Right renal cortex interstitium (tissue), 3 donors: ENCODE results near the gene VPS13C. TPM values are rescaled to one million over a fixed set of nuclear protein-coding genes. Genes with fewer than 3 reads are reported as not detected.
"Not testable (repeated sequence)": the region's sequence is repeated elsewhere in the genome, so short reads cannot be mapped to it uniquely, and the experiment has no call there.

Experiments
- DNase-seq, 3 donors: peaks; one replicate each; pipeline ENCODE4 v3.0.0-alpha.2; 2013; ENCODE audit warnings: low read depth in 3 of 3, low spot score in 2 of 3
- polyA plus RNA-seq, 3 donors: library from polyadenylated mRNA; unstranded; fragments of 120-200 nt; gene quantifications; one replicate each; pipeline ENCODE4 v1.2.1, GENCODE V29; 2013; ENCODE audit not compliant: insufficient read length in 3 of 3

VPS13C gene
- polyA plus RNA-seq, 3 donors: 36.1 to 38.5 (median 36.9) TPM

DNA sequence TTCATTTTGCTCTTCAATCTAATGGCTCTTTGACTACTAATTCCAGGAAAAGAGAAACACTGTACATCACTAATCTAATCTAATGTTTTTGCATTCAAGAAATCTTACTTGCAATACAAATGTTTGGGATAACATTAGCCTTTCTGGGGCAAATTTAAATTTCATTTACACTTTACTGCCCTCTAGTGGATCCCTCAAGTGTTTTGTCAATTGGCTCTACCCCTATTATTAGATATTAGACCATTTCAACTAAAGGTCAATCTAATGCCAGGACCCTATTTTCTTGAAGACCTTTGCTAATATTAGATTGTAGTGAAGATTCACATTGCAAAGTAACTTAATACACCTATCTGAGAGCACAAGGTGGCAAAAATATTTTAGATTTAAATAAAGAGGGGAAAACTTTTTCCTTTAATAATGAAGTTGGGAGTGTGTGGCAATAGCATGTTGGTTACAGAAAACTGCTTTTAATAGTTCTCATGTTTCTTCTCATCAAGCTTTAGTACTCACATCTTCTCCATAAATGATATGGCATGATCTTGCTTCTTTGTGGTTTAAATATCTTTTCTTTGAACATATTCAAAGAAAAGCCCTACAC lies 11.6 kb upstream of the VPS13C start:
- no peak for DNase-seq

- DNase-seq: no peak
These were observed 9.3 kb upstream of the VPS13C start for GRCh38 chr15:62069551-62069950.

- DNase-seq: no peak
These were observed 8.5 kb upstream of the VPS13C start for GRCh38 chr15:62068810-62069167.

- no peak for DNase-seq
These were observed 8.0 kb upstream of the VPS13C start for GRCh38 chr15:62068071-62068809.

- DNase-seq: no peak
These were observed 7.3 kb upstream of the VPS13C start for GRCh38 chr15:62067448-62068044.

DNA sequence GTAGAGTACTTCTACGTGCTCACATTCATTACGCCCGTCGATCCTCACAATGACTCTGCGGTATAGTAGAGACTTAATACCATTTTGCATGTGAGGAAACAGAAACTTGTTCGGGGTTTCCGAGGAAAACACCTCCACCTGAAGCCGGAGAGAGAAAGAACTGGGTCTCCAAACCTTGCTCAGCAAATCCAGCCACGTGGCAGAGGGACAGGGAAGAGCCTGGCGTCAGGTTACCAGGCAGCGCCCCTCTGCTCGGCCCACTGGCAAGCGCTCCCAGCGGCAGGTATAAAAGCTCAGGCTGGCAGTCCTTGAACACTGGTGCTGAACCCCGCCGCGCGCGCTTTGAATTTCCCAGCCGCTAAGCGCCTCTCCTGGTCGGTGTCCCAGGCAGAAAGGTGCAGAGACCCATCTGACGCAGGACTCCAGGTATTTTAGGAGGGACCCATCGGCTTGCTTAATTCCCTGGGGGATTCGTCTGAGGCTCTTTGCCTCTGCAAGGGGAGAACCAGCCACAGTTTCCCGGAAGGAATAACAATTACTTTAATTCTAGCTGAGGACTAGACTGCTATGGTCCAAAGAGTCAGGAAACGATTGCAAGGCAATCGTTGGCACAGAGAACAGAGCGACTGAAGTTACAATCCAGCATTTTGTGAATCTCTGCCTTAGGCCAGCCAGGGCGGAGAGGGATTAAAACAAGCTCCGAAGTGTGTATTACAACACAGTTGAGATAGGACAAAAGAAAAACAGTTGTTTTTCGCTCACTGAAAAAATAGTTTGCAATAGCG lies 6.6 kb upstream of the VPS13C start, which contains the start of gene C2CD4A:
Gene C2CD4A (plus strand): TSS at position 315 of the 785 bp plus-strand sequence. CDS start 637 bp downstream, outside the sequence.
- no peak for DNase-seq

DNA sequence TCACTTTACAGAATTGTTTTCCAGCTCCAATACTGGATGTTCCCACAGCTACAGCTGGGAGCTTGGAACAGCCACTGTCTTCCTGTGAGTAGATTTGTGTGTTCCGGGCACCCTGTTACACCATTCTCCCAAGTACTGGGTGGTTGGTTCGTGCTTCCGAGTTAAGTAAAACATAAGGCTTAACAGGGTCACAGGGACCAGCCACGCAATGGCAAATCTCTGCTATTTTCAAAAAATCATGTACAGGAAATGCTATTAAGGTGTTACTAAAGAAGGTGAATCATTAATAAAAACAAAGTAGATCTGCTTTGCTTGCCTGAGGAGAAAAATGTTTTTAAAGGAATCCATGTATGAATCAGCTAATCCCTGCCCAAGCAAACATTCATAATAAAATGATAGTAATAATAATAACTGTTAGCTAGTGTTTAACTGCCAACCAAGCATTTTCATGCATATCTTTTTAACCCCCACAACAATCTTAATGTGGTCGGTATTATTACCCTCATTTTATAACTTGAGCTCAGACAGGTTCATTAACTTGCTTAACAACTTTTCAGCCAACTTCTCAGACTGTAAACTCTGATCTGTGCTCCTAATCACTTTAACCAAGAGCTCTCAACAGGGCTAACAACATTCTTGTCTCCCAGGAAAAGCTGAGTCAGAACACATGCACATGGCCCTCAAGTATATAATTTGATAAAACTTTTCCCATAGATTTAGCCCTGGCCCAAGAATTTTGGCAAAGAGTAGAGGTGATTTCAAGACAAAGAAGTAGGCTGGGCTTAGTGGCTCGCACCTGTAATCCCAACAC lies 3.8 kb upstream of the VPS13C start:
- no peak for DNase-seq

DNA sequence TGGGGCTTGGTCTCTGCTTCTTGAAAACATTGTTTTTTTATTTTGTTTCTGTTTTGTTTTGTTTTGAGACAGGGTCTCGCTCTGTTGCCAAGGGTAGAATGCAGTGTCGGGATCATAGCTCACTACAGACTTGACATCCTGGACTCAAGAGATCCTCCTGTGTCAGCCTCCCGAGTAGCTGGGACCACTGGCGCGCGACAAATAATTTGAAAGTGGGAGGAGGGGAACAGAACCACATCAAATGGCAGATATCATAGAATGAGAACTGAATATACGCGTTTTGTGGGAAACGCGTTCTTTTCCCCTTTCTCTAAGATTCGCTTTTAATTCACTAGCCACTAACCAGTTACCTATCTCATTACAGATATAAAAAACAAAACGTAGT lies 641 bp upstream of the VPS13C start:
- DNase-seq: no peak

- DNase-seq: no peak
These were observed 483 bp downstream of the VPS13C start for GRCh38 chr15:62059816-62060112.

DNA sequence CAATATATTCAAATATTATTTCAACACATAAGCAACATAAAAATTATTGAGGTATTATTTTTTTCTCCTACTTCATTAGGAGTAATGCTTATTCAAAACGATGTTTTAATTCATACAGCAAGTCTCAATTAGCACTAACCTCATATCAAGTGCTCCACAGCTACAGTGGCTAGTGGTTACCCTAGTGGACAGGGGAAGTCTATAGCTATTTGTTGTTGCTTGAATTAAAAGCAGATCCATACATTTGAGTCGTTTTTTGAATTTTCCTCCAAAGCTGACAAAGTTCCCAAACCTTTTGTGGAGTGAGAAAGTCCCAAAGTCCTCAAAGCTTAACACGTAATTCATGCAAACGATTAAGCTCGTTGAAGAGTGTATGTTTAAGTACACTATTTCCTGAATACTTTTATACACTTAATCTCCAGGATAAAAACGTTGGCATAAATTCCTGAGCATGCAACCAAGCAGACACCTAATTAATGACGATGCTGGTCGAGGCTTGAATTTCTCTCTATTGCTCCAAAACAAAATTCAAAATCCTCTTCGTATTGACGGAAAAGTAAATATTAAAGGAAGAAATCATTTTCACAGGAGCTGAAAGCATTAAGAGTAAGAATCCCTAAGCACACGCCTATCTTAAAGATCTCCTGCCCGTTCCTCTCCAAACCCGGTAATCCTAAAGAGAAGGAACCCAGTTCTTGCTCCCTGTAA lies 985 bp downstream of the VPS13C start:
- no peak for DNase-seq

- no peak for DNase-seq
These were observed 1.8 kb downstream of the VPS13C start for GRCh38 chr15:62058327-62059028.

- DNase-seq: no peak
These were observed 2.8 kb downstream of the VPS13C start for GRCh38 chr15:62057341-62057980.

DNA sequence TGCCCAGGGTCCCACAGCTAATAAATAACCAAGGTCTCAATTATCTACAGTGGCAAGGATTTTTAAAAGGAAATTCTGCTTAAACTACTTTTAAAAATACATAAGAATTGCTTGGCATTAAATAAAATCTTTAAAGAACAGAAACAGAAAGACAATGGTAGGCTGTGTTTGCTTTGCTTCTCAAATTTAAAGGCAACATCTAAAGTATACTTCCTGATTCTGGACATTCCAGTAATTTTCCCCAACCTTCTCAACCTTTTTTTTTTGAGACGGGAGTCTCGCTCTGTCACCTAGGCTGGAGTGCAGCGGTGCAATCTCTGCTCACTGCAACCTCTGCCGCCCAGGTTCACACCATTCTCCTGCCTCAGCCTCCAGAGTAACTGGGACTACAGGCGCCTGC lies 5.3 kb downstream of the VPS13C start:
- no peak for DNase-seq

GRCh38 chr15:62053439-62054085 lies 6.7 kb downstream of the VPS13C start:
- DNase-seq: no peak

- no peak for DNase-seq
These were observed 7.5 kb downstream of the VPS13C start for GRCh38 chr15:62052713-62053112.

- DNase-seq: no peak
These were observed 9.1 kb downstream of the VPS13C start for GRCh38 chr15:62051166-62051565.

- no peak for DNase-seq
These were observed 10.1 kb downstream of the VPS13C start for GRCh38 chr15:62050115-62050514.

DNA sequence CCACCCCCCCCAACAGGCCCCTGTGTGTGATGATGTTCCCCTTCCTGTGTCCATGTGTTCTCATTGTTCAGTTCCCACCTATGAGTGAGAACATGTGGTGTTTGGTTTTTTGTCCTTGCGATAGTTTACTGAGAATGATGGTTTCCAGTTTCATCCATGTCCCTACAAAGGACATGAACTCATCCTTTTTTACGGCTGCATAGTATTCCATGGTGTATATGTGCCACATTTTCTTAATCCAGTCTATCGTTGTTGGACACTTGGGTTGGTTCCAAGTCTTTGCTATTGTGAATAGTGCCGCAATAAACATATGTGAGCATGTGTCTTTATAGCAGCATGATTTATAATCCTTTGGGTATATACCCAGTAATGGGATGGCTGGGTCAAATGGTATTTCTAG lies 12.0 kb downstream of the VPS13C start:
- DNase-seq: not testable (repeated sequence)
